Dedifferentiated amniotic fluid mesenchymal stem cell (primary cell): ENCODE measurements around the gene RNF222.
"Not testable (repeated sequence)": the region's sequence is repeated elsewhere in the genome, so short reads cannot be mapped to it uniquely, and the experiment has no call there.

ENCODE experiments used
- DNase-seq: peaks from one replicate; pipeline ENCODE4 v3.0.0-alpha.2; 2016; ENCODE audit errors: extremely low spot score

The RNF222 gene

DNA sequence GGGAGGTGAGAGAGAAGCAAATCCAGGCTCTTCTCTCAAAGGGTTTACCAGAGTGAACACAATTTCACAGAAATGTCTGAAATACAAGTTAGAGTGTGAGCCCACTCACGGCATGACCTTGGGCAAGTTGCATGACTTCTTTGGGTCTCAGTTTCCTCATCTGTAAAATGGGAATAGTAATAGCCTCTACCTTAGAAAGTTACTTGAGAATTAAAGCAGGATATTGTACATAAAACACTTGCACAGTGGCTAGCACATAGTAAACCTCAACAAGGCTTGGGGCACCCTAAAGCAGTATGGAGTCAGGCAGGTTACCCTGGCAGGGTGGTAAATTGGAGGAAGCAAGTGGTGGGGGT, 13.2 kb upstream of the RNF222 start:
- no peak for DNase-seq

DNA sequence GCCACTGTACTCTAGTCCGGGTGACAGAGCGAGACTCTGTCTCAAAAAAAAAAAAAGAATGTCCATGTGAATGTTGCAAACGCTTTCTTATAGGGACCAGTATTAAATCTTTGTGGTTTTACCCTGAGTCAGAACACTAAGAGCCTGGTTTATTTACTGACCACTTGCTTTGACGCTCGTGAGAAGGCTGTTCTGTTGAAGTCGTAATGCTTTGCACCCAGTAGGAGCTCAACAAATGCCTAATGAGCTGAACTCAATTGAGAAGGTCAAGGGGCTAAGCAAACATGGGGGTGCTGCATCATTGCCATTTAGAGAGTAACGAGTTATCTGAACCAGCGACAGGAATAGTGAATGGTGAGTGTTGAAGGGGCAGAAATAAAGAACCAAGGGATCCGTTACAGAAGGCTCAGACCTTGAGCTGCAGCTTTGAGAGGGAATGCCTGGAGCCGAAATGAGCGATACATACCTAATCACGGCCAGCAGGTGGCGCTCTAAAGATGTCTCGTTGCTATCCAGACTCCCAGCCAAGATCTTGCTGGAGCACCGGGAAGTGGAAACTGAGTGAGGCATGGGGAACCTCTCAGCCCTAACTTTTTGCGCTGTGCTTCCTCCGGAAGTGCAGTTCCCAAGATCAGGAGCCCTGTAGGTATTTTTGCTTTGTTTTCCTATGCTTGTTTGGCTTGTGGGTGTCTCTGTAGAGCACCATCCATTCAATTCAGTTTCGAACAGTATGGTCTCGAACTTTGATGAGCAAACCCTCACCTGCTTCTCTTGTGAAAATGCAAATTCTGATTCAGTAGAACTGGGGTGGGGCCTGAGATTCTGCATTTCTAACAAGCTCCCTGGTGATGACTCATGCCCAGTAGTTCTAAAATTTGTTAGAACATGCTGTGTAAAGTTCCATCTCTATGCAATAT, 12.6 kb upstream of the RNF222 start:
- DNase-seq, result peak; percentile 89

DNA sequence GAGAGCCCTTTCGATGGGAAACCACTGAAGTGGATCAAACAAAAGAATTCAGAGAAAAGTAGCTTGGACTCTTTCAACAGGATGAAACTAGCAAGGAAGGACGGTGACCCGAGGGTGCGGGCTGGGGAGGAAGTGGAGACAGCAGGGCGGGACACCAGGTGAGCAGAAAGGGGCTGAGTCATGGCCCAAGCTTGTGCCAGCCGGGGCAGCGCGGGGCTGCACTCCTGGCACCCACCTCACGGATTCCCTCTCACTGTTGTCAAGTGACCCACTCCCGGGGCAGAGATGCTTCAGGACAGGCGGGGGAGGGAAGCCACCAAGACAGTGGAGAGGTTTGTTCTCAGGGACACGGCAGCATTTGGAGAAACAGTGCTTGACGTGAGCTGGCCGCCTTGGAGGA, 10.7 kb upstream of the RNF222 start:
- no peak for DNase-seq

DNA sequence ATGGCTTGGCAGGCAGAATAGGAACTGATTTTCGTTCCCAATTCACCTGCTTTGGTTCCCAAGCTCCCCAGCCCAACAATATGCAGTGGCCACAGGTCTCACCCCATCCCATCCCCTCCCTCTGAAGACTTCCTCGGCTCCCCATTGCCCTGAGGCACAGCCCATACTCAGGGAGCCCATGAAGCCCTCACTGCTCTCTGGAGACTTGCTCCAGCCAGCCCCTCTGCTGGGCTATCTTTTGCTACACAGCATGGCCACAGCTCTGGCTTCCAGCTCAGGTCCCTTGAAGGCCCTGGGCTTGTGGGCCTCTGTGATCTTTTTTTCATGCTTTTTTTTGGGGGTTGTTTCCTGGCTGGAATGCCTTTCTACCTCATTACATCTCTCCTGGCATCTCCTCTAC, 8.5 kb upstream of the RNF222 start:
- no peak for DNase-seq

DNA sequence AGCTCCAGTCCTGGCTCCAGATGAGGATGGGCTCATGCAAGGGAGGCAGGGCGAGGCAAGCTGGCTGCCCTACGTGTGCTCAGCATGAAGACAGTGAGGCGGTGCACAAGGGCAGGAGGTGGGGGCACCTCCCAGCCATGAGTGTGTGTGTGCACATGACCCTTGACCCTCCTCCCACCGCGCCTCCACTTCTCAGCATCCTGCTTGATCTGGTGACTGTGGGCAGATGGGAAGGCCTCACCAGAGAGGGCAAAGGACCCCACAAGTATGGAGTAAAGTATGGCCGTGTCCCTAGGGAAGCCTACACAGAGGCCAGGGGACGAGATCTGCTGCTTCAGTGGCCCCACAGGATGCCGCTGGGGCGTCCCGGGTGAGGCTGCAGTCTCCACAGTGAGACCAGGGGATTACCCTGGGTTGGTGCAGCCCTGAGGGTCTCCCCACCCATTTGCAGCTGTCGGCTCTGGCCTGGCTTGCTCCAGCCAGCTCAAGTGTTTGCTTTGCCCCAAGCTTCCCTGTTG, 7.9 kb upstream of the RNF222 start:
- no peak for DNase-seq

DNA sequence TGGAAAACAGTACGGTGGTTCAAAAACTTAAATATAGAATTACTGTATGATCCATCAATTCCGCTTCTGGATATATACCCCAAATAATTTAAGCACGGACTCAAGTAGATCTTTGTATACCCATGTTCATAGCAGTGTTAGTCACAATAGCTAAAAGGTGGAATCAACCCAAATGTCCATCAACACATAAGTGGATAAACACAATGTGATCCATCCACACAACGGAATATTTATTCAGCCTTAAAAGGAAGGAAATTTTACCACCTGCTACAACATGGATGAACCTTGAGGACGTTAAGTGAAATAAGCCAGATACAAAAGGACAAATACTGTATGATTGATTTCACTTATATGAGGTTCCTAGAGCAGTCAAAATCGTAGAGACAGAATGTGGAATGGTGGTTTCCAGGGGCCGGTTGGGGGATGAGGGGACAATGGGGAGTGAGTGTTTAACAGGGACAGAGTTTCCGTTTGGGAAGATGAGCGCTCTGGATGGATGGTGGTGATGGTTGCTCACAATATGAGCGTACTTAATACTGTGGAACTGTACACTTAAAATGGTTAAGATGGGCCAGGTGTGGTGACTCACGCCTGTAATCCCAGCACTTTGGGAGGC, 5.4 kb upstream of the RNF222 start:
- DNase-seq, result no peak

DNA sequence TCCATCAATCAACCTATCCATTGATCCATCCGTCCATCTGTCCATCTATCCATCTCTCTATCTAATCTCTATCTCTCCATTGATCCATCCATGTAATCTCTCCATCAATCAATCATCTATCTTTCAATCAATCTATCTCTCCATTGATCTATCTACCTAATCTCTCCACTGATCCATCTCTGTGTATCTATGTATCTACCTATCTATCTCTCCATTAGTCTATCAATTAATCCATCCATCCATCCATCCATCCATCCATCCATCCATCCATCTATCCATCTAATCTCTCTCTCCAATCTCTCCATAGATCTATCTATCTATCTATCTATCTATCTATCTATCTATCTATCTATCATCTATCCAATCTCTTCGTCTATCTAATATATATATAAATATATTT, 3.5 kb upstream of the RNF222 start:
- no peak for DNase-seq

DNA sequence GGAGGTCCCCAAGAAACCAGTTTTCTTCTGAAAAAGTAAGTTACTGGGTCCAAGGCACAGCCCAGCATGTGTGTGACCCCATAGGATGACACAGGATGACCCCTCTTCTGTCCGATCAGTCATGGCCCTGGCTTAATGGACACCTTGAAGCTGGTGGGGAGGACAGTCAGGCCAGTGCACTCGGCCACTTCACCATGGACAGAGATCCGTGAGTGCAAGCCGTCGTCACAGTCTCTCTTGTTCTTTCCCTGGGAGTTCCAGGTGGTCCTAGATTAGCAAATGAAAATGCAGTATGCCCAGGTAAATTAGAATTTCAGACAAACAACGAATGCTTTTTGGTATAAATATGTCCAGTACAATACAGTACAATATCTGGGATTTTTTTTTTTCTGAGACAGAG, 1.4 kb upstream of the RNF222 start:
- no peak for DNase-seq

DNA sequence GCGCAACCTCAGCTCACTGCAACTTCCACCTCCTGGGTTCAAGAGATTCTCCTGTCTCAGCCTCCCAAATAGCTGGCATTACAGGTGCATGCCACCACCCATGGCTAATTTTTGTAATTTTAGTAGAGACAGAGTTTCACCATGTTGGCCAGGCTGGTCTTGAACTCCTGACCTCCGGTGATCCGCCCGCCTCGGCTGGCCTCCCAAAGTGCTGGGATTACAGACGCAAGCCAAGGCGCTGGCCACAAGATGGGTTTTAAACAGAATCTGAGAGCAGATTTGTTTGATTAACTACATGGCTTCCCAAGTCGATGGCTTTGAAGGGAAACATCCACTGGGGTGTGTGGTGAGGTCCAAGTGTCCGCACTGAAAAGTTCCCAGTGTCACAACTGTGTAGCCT, 3.1 kb downstream of the RNF222 start:
- DNase-seq, result not testable (repeated sequence)

DNA sequence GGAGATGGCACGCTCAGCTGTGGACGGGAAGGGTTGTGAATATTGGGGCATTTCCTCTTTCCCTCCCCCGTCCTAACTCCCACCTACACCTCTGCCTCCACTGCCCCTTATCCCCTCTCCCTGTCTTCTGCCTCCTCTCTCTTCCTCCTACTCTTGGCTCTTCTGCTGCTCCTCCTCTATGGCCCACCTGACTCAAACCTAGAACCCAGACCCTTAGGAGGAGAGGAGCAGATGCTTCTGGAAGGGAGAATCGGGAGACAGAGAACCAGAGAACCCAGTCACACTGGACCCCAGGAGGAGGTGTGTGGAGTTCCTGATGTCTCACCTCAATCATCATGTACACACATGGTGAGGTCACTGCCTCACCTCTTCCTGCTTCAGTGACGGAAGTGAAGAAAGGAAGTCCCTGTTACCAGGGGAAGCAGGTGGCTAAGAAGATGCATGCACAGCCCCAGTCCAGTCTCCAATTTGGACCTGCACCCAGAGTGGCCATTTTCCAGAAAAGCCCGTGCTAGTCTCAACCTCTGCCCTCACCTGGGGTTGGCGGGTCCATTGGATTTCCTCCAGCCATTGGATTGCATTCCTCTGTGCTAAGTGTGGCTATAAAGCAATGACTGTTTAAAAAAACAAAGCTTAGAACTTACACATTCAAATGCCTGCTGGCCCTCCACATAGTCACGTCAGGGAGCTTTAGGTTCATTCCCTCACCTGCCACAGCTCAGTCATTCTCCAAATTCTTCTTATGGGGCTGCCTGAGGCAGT, 4.0 kb downstream of the RNF222 start:
- no peak for DNase-seq

DNA sequence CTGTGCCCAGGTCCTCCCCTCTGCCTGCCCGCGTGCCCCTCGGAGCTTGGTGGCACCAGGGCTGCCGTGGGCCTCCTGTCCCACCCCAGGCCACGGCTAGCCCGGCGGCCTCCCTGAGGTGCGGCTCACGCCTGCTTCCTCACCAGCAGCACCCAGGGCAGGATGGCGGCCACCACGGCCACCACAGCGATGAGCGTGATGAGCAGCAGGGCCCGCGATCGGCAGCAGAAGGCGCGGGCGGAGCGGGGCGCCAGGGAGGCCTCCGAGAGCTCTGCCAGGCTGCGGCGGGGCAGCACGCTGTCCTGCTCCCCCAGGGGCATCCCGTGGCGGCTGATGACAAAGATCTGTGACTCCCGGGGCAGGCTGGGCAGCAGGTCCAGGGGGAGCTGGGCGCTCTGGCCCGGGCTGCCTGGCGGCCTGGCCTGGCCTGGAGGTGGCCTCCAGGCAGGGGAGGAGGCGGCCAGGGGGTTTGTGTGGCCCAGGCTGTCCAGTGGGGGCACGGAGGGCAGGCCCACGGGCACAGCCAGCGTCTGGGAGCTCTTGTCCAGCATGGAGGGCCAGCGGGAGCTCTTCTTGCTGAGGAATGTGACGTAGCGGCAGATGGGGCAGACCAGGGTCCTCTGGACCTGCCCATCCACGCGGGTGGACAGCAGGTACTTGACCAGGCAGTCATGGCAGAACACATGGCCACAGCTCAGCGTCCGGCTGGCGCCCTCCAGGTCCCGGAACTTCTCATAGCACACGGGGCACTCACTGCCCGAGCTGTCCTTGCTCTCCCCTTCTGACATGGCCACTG, 4.8 kb downstream of the RNF222 start:
- DNase-seq, result no peak

DNA sequence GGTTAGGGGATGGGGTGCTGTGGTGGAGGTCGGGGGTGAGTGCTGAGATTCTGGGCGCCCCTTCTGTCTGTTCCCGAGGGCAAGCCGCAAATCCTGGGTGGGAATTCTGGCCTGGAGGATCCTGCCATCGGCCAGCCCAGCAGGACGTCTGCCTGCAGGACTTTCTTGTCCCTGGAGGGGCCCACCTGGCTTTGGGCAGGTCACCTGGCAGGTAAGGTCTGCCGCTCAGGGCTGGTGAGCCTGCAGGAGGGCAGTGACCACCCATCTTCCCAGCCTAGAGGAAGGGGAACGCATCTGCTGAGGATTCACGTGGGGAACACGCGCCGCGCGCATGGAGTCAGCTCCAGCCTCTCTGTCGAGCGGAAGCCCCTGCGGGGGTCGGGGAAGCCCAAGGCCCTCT, 5.4 kb downstream of the RNF222 start:
- no peak for DNase-seq

DNA sequence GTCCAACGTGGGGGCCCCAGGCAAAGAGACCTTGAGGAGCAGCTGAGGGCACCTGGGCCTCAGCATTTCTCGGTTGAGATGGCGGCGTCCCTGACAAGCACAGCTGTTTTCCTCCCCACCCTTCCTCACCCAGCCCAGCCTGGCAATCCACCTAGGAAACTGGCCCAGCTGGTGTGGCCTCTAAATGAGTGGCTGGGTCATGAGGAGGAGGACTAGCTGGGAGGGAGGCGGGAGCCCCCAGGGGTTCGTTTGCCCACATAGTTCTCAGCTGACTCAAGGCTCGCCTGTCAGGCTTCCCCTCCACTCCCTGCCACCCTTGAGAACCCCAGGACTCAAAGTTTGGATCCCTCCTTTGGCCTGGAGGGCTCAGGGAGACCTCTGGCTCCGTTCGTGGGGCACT, 5.9 kb downstream of the RNF222 start:
- no peak for DNase-seq

DNA sequence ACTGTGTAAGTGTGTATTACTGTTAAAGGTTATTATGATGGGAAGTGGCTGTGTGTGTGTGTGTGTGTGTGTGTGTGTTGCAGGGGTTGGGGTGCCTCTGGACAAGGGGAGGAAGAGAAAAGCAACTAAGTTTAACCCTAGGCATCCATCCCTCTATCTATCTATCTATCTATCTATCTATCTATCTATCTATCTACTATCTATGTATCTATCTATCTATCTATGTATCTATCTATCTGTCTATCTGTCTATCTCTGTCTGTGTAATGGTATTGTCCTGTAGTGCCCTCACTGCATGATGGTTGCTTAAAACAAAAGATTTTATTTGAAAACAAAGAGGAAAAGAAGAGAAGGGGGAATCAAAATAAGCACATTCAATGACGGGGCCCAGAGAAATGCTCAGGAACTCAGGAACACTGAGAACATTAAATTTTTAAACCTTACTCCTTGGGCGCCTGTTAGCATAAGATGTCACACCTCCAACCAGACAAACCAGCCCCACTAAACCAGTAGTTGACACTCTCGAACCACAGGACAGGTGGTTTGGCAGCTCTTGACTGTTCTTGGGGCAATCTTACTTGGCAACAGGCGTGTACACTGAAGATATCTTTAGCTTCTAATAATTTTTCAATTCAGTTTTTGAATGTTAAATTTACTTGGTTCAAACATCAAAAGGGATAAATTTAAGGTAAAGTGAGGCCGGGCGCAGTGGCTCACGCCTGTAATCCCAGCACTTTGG, 9.5 kb downstream of the RNF222 start:
- no peak for DNase-seq

DNA sequence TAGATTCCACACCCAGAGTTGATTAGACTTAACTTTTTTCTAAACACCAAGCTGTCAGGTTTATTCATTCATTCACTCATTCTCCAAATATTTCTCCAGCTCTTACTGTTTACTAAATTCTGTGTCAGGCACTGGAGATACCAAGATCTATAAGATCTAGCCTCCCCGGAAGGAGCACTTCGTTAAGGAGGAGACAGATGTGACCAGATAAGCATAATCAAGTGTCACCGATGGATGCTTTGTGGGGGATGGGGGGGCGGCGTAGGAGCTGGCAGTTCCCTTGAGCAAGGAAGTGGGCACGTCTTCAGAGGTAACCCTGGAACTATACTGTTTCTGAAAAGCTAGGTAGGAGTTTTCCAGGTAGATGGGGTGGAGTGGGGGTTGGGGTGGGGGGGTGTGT, 10.8 kb downstream of the RNF222 start:
- no peak for DNase-seq

DNA sequence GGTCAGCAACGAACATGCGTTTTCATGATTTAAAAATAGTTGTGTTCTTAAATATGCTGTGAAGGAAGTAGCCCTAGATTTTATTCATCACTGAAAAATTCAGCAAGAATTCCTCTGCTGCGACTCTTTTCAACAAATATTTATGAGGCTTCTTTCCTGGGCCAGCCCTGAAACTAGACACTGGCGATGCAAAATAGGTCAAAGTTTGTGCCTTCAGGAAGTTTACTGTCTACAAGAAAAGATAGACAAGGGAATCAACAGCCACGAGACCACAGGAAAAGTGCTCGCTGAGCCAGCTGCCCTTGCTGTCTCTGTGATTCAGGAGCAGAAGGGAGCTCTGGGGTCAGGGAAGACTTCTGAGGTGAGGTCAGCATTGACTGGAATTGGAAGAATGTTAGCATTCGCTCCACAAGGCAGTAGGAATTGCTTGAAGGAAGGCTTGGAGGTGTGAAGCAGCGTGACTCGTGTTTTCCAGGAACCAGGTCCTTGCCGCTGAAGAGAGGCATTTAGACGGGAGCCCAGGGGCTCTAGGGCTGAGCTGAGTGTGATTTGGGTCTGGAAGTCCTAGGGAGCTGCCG, 12.7 kb downstream of the RNF222 start:
- DNase-seq, result peak; percentile 73

DNA sequence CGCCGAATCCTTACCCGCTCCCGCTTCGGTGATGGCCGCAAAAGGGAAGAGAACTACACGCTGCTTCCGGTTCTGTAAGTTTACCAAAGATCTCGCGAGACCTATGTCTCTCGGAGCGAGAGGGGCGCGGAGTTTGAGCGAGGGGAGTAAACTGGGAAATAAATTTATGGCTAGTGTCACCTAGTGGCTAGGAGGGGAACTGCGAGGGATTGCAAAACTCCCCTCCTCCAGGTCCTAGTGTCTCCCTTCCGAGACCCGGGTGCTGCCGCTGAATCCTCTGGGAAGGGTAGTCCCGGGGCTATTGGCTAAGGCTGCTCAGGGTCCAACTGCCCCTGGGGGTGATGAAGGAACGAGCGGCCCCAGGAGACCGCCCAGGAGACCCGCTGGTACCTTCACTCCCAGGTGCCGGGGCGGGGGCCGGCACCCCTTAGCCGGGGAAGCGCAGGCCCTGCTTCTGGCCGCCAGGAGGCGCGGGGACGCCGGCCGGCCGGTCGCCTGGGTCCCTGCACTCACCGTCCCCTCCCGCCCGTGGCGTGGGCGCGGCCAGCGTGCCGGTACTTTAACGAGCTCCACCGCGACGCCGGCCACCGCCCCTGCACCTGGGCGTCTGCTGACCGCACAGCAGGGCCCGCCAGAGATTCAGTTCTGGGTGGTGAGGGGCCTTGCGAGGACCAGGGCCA, 14.3 kb downstream of the RNF222 start, which contains the start of gene RPL26:
Gene RPL26 (minus strand): TSS at position 51 of the 680 bp plus-strand sequence. CDS start 883 bp downstream, outside the sequence.
- peak; percentile 100 for DNase-seq

DNA sequence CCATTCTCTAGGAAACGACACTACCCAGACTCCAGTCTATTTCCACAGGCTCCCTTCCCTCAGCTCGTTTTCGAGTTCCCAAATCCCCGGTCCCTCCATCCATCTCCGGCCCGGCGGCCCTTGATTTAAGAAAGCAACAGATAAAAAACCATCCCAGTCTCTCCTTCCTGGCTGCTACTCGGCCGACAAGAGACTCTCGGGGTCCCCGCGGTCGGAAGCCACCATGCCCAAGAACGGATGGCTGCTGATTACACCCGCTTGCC, 14.8 kb downstream of the RNF222 start:
- no peak for DNase-seq

DNA sequence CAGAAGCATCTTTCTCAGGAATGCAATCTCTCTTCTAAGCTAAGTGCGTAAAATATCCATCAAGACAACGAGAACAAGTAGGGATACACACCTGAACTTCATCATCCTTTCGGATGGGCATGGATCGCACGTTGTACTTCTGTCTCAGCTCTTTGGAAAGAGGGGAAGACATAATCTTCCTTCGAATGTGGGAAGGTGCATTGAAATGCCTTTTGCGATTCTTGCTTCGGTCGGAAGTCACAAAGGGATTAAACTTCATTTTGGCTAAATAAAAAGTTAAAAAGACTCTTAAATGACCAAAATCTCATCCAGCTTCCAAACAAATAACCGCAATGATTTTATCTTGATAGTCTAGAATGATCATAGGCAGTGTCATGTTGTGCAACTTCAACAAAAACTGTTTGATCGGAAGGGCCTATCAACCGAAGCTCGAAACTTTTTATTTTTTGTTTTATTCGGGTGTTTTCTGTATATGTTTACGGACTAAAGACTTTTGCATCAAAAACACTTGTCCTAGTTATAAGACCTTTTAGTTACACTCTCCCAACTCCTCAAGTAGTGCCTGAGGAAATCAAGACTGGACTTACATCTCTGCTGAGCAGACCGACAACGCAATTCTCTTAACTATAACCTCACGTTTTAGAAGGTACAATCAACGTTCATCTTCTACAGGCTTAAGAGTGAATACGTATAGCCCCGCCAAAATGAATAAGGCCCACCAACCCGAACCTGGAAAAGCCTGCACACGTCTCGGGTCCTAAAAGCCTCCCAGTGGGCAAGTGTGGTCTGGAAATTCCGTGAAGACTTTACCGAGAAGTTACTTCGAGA, 15.4 kb downstream of the RNF222 start:
- DNase-seq, result no peak
